ELR (cell line): ENCODE results near the gene ZBTB6.

Experiments used
- DNase-seq: peaks from one replicate; pipeline ENCODE4 v3.0.0-alpha.2; 2015; ENCODE audit warnings: low read depth

The ZBTB6 gene, protein sequence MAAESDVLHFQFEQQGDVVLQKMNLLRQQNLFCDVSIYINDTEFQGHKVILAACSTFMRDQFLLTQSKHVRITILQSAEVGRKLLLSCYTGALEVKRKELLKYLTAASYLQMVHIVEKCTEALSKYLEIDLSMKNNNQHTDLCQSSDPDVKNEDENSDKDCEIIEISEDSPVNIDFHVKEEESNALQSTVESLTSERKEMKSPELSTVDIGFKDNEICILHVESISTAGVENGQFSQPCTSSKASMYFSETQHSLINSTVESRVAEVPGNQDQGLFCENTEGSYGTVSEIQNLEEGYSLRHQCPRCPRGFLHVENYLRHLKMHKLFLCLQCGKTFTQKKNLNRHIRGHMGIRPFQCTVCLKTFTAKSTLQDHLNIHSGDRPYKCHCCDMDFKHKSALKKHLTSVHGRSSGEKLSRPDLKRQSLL

DNA sequence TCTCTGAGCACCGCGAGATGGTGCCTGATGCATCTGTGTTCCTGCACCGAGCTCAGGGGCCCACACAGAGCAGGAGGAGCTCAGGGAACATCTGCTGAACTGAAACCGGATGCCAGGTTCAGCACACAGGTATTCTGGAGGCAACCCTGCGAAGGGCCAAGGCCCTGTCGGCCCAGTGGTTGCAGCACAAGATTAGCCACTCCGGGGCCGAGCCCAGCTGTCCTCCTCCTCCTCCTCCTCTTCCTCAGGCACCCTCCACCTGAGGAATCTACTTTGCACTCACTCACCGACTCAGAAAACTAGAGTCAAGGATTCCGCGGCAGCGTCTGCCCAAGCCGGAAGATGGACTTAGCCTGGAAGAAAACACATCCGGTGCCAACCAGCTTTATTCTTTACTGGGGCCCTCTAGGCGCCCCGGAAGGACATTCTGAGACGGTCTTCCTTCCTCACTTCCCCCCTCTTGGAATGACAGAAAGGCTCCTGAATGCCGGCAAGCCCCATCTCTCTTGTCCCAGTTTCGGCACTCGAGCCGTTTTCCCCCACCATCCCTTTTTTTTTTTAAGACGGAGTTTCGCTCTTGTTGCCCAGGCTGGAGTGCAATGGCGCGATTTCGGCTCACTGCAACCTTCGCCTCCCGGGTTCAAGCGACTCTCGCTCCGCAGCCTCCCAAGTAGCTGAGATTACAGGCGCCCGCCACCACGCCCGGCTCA lies at the start of gene ZBTB6:
ZBTB6 (minus strand) TSS at position 360 of the 710 bp plus-strand sequence. CDS start 1,251 bp downstream, outside the sequence.
- DNase-seq, result peak; percentile 92

DNA sequence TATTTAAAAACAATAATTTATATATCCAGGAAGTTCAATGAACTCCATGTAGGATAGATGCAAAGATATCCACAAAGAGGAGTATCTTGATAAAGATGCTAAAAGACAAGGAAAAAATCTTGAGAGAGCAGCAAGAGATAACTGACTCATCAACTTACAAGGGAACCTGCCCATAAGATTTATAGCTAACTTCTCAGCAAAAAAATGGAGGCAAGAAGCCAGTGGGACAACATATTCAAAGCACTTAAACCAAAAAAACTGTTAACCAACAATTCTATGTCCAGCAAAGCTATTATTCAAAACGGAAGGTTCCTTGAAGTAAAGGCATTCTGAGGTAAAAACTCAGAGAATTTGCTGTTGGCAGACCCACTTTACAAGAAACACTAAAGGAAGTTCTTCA lies 48.0 kb upstream of the ZBTB6 start:
- peak; percentile 5 for DNase-seq

DNA sequence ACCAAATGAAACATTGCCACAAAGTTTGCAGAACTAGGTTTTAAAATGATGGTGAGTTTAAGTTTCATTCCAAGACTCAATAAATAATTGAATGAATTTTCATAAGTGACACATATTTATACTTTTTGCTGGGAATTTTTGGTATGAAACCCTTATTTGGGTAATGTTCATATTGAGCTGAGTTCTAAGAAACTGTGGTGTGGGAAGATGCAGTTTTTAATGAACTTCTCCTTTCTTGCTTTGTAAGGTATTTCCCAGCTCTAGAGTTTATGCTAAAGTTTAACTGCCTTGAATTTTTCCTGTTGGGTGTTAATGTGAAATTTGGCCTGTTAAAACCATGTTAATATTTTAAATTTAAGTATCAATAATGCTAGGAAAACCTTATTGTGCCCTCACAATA lies 42.8 kb upstream of the ZBTB6 start:
- DNase-seq, result no peak

DNA sequence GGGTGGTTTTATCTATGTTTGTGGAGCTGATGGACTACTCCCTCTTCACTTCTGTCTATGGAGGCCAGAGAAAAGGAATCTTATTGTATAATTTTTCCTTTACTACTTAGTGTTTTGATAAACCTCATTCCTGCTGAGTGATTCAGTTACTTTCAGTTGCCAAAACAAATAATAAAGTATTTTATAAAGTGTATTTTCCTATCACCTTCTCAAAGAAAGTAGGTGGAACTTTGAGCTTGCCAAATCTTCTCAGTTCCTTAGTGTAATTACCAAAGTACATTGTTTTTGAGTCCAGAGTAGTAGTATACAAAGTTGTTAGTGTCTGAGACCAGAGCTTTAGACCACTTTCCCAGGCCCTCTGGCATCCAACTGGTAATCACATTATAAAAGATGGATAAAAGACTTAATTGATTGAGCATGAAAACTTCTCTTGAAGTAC lies 41.1 kb upstream of the ZBTB6 start:
- DNase-seq, result peak; percentile 49

DNA sequence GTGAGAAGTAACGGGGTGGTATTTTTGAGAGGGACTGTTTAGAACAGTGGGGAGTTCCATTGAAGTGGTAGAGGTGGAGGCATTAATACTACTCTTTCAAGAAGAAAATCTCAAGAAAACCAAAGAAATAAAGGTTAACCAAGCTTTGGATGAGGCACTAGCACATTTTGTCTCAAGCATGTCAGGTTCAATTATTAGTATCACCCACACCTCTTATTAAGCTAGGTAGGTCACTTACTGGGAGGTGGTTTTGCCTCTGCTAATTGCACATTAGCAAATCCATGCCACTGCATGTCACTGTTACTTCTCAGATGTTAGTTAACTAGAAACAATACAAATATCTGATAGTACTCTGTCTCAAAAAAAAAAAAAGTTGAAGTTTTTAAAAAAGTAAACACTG lies 37.9 kb upstream of the ZBTB6 start:
- DNase-seq, result no peak

DNA sequence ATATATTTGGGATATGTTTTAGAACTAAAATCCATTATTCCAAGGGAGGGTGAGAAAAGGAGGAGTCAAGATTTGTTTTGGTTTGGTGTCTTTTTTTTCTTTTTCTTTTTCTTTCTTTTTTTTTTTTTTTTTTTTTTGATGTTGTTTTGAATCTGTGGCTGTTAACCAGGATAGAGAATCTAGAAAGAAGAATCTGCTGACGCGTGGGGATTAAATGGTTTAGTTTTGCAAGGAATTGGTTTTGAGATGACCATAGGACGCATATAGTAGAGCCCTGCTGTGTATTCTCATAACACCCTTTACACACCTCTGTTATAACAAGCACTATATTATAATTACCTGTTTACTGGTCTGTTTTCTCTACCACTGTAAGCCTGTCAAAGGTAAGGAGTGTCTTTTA lies 37.1 kb upstream of the ZBTB6 start:
- DNase-seq, result no peak

DNA sequence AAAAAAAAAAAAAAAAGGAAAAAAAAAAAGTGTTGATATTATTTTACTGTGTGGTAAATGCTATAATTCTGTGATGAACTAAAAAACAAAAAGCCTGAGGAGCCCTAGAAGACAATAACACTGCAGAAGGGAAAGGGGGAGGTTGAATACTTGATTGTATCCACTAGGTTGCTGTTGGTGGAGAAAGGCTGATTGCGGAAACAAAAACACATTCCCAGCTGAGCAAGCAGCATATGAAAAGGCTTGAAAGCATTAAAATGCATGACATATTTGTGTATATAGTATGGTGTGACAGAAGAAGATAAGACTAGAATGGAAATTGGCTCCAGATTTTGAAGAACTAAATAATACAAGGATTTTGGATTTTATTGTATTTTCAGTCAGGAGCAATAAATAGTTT lies 36.6 kb upstream of the ZBTB6 start:
- DNase-seq, result no peak

DNA sequence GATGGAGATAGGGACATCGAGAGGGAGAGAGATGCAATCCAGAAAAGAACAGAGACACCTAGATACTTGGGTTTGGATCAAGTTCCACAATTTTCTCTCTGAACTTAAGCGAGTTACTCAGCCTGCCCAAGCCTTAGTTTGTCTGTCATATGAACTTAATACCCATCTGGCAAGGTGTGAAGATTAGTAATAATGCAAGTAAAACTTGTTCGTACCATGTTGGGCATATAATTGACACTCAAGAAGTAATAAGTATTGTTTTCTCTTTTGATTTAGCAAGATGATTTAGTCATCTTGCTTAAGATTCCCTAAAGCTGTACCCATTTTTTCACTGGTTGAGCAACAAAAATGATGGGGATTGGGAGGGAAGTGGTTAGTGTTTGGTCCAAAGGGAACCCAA lies 35.2 kb upstream of the ZBTB6 start:
- no peak for DNase-seq

DNA sequence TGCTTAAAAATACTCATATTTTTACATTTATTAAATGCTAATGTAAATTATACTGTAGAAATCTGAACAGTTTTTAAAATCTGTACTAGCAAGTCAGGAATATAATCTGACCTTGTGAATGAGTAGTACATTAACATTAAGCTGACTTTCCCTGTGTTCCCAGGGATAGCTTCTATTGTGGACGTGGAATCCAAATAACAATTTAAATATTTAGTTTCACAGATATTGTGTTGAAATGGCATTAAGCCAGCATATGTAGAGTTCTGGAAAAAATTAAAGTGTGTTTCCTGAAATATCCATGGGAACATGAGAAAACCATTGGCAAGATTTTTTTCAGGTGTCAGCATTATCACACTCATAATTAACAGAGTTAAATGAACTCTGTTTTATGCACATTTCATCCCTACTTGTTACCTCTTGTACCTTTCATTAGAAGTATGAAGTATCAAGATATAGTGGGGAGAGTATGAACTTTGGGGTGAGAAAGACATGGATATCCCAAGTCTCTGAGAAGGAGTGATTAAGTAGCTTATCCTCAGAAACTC lies 33.4 kb upstream of the ZBTB6 start:
- DNase-seq, result no peak

DNA sequence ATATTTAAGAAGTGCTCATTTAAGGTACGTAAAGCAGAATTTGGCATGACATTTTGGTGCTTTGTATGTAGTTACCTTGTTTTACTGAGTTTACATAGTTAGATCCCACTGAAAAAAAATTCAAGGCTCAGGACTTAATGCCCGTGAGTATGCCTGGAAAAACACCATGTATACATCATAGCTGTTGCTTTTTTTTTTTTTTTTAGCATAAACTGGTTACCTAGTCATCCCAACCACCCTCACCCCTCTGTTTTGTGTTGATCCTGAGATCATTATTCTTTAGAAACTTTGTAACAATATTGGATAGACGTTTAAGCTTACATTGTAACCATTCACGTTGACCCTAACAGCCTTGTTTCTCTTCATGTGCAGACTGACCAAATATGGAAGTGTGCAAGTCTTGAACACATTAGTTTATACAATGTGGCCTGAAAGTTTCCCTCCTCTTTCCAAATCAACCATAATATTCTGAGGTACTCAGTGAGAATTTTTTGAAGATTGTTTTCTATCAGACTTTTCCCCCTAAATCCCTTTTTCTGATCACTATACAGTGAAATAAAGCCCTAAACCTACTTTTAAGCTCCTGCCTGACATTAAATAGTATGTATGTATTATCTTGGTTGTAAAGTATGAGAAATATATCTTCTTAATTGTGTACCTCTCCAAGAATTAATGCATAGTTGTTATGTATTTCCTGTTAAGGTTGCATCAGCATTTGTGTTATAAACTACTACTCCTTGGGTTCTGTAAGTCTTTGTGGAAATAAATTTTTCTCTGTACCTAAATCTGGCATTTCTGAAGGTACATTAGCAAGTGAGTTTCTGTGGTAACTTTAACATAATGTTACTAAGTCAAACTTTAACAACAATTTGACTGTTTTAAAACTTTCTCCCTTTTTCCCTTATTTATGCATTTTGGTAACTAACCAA lies 32.1 kb upstream of the ZBTB6 start:
- DNase-seq, result no peak

DNA sequence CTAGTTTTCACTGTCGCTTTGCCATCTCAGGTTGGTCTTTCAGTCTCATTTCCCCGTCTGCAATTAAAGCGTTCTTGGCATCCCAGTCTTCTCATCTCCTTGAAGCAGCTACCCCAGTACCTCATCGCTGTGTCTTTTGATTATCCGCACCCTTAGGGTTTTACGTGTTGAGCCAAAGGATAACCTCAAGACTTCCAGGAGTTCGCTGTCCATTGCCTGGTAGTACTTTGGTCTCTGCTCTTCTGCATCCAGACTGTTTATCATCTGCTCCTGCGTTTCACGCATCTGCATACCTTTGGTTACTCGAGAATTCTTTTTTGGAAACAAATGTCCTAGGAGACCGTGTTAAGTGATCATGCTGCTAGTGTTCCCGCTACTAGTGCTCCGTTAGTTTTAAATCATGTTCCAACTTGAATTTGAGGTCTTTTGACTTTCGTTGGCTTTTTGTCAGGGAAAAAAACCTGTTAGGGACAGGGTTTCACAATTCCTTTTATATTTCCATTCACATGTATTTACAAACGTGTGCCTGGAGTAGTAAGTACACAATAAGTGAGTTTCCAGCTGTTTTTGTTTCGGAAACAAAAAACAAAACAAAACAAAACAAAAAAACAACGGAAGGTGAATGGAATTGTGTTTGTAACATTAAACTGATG lies 28.6 kb upstream of the ZBTB6 start:
- DNase-seq, result peak; percentile 64

DNA sequence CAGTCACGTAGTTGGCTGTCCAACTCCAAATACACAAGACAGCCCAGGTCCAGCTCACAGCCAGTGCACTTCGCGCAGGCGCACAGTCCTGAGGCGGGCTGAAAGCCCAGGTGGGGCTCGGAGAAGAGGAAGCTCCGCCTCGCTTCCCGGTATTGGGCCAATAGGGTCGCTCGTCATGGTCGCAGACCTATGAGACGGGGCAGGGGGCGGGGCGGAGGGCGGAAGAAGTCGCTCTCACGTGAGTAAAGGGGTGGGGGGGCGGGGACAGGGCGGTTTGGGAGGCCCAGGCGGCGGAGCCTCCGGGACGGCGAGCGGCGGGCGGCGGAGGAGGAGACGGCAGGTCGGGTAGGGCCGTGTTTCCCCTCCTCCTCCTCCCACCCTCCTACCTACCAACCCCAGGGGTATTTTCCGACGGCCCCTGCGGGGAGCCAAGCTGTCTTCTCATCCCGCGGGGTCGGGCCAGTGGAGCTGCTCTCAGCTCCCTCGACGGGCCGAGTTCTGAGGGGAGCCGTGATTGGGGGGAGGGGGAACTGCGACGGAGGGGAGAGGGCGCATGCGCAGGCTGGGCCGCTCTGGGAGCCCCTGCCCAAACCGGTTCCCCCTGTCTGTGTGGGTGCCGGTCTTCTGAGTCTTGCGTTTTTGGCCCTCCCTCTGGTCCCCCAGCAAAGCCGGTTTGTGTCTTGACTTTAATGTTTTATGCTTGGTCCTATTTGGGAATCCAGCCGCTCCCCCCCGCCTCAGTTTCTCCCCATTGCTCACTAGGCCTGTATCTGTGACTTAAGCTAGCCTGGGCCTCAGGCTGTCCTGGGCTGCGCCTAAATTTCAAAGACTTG lies 27.8 kb upstream of the ZBTB6 start, which contains the start of gene RABGAP1:
RABGAP1 (plus strand) TSS at position 272 of the 833 bp plus-strand sequence. CDS start 16,040 bp downstream, outside the sequence.
- DNase-seq, result peak; percentile 99

DNA sequence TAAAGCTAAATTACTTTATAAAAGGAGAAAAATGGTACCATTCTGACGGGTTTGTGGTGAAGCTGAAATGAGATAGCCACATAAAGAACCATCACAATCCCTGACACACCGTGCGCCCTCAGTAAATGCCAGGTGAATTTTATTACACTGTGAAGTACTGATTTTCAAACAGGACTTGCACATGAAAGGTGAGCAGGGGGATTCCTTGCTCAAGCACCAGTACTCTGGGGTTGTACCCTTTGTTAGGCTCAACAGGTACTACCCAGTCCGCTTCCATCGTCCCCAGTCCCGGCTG lies 27.3 kb upstream of the ZBTB6 start:
- DNase-seq, result no peak

DNA sequence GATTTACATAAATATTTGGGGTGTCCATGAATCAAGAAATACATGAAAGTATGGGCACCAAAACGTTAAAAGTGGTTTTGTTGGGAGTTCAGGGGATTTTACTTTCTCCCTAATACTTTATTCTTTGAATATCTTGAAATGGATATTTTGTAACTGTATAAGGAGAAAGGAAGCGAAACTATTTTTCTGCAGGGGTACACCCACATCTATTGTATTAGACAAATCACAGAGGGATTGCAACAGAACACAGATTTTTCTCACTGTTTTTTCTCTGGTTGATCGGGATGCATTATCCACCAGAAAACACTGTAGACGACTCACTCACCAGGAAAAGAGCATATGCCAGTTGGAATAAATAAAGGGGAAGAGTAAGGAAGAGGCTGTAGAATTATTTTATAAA lies 26.5 kb upstream of the ZBTB6 start:
- no peak for DNase-seq

DNA sequence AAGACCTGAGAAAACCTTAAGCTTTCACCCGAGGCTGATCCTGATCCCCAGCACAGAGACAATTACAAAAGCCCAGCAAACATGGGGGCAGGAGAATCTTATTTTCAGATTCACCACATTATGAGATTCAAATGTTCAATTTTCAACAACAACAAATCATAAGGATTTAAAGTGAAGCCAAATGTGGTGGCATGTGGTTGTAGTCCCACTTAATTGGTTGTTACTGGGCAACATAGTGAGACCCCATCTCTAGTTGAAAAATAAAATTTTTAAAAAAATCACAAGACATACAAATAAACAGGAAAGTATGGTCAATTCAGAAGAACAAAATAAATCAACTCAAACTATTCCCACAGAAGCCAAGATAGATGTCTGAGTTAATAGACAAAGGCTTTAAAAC lies 23.8 kb upstream of the ZBTB6 start:
- no peak for DNase-seq

DNA sequence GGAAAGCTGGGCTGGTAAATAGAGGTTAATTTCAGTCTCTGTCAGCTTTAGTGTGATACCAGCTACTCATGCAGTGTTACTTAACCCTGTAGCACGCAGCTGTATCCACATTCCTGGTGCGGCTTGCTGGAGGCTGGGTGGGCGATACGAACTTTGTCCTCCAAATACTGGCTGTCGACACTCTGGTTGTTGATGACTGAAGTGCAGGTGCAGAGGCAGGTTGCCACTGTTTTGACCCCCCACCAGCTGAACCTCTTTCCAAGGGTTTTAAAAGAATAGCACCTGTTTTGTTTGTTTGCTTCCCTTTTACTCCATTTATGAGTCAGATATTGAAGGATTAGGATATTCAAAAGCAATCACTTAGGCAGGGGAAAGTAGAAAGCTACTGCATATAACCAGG lies 23.3 kb upstream of the ZBTB6 start:
- DNase-seq, result no peak

DNA sequence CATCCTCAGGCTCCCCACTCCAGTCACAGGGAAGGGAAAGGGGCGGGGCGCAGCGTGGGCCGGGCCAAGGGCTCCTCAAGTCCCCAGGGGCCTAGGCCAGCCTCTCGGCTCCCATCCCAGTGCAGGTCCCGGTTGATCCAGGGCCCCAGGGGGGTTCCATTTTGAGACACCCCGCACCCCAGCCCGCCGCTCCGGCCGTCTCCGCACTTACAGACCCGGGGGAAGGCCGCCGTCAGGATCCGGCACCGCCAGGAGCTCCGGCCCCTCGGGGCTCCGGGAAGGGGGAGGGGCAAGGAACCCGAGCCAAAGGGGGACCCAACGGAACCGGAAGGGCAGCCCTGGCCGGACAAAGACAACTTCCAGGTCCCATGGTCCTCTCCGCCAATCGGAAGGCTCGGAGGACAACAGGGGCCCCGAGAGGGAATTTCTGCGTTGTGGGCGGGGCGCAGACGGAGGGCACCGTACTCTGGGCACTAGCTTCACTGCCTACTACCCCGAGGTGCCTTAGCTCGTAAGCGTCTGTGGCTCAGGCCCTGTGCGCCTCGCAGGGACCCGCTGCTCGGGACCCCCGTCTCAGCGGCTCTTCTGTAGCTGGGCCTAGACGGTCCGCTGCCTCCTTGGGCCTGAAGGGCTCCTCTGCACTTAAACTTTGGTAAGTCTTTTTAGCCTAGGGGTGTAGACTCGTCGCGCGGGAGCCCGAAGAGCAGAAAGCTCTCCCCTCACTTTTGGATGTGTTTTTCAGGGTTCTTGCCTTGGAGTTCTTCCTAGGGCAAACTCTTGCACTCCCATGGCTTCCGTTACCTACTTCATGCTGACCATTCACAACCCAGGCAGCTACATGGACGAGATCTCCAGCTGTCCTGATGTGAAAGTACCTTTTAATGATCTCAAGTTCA lies 18.4 kb upstream of the ZBTB6 start, which contains the start of gene ZBTB26:
ZBTB26 (minus strand) TSS at position 287 of the 896 bp plus-strand sequence. CDS start 11,578 bp downstream, outside the sequence.
- peak; percentile 98 for DNase-seq

DNA sequence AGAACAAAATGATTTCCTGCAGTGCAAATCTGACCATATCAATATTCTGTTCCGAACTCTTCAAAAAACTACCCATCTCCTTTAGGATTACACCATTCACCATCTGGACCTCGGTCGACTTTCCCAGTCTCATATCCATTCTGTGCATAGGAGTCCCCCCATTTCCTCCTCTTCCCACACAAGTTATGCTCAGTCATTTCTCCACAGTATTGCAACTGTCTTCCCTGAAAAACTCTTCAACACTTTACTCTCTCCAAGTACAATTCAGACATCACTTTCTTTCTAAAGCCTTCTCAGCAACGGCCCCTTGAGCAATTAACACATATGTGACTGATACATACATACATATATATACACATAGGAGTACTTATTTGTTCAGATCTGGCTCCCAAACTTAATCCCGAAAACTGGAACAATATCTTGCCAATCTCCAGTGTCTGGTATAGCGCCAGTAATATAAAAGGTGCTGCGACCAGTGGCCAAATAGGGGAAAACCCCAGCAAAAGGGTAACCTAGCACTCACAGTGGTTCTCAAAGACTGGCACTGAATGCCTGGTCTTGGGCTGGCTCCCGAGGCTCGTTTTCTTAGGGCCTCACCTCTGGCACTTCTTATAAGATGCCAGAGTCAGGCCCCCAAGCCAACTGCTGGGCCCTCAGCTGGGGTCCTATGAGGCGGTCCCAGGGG lies 17.6 kb upstream of the ZBTB6 start:
- no peak for DNase-seq
